HEK293T (cell line): ENCODE results near the gene PTPMT1.

Source experiments
- FOXM1 ChIP-seq: fragments of 450-650 bp; IDR thresholded peaks from 2 replicates; pipeline ENCODE4 v1.6.1; 2017; ENCODE audit warnings: mild to moderate bottlenecking, borderline replicate concordance
- L3MBTL2 ChIP-seq: fragments of 450-650 bp; conservative IDR thresholded peaks from 2 replicates; pipeline ENCODE4 v1.6.1; 2016; ENCODE audit warnings: mild to moderate bottlenecking
- PKNOX1 ChIP-seq: fragments of 450-650 bp; IDR thresholded peaks from 2 replicates; pipeline ENCODE4 v1.6.1; 2016

- TF ChIP-seq FOXM1 (no peak), PKNOX1 (no peak), L3MBTL2 (no peak)
Measured at GRCh38 chr11:47571357-47571729, 5.9 kb downstream of the PTPMT1 start.
